Measurements from ENCODE around the gene TNS3. TPM values are rescaled to one million over a fixed set of nuclear protein-coding genes. Genes with fewer than 3 reads are reported as not detected.

Gene TNS3
- total and polyA plus RNA-seq, 4 experiments from 2014 or later = 0.11 to 3.2 (median 1.3) TPM; not detected in 1

DNA sequence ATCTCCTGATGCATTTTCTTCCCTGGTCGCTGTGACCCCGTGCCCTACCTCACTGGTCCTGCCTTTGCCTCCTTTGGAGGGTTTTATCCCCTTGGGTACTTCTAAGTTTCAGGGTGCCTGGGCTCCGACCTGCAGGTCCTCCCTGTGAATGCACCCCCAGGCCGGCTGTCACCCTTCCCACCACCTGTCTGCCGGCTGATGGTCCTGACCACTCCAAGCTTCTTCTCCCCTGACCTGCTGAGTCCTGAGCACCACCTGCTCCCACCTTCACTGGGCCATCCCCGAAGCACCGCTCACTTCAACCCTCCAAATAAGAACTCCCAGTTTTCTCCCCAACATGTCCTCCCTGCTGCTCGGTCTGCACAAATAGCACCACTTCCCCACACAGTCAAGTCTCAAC is 33.4 kb downstream of the TNS3 start:
- H3K4me1 ChIP-seq (ENCODE audit: insufficient read depth, low read length) = no peaks in the 10 kb centered on the region
- no peak overlapping the region for H3K27ac Mint-ChIP-seq
- H3K36me3 ChIP-seq (ENCODE audit: insufficient read depth, low read length) = no peaks in the 10 kb centered on the region
- H3K27me3 ChIP-seq (ENCODE audit: insufficient read depth, low read length) = no peaks in the 10 kb centered on the region
- no peaks in the 10 kb centered on the region for H3K36me3 Mint-ChIP-seq
- H3K4me1 Mint-ChIP-seq = no peaks in the 10 kb centered on the region
- no peak overlapping the region for H3K4me3 Mint-ChIP-seq
- DNase-seq = no peak
- ChIA-PET POLR2A (ENCODE audit: partially characterized antibody) (no interaction called here), CTCF (ENCODE audit: partially characterized antibody) (no interaction called here)
- no peaks in the 10 kb centered on the region for H3K27me3 Mint-ChIP-seq
- no peaks in the 10 kb centered on the region for H3K9me3 ChIP-seq (ENCODE audit: control insufficient read depth in 1 of 2, low read length in 2 of 2)
- H3K9me3 Mint-ChIP-seq = peaks cover 0 to 2% (median 0%) of the 10 kb centered on the region in 8 donors
- H3K27ac ChIP-seq (ENCODE audit: low read depth, low read length) = no peak overlapping the region
- intact Hi-C loops (cut with micrococcal nuclease) = no loop called here
- no peak overlapping the region for H3K4me3 ChIP-seq (ENCODE audit: low read length in 2 of 2)

DNA sequence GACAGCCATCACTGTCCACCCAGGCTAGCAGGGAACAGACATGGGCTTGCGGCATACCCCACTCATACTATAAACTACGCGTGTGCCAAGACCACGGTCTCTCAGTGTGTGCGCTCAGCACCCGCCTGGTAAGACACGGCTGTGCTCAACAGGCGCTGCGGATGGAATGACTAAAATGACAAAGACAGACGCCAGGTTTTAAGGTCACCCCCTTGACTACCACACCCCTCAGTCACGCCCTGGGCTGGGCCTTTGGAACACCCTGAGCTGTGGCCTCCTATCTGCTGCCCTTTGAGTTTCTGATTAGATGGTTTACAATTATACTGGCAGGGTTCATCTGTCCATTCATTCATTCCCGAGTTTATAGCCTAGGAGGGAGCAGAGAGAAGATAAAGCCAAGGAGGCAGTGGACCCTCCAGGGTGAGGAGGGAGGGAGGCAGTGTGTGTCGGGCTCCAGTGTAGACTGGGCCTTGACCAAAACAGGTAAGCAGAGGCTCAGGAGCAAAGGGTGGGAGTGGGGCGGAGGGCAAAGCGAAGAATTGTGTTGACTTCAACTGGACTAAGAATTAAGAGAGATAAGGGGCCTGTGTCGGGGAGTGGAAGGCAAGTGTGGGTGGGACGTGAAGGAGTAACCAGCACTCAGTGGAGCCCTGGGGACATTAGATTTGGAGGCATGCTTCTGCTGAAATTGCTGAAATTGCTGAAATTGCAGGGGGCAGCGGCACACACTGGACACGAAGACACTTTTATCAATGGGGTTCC is 35.0 kb downstream of the TNS3 start:
- POLR2A ChIA-PET (ENCODE audit: partially characterized antibody) = no interaction called here
- no peak overlapping the region for H3K4me3 Mint-ChIP-seq
- H3K9me3 Mint-ChIP-seq = peaks cover 0 to 4% (median 0%) of the 10 kb centered on the region in 8 donors
- no peaks in the 10 kb centered on the region for H3K4me1 Mint-ChIP-seq
- H3K27ac Mint-ChIP-seq = no peak overlapping the region
- no peaks in the 10 kb centered on the region for H3K27me3 Mint-ChIP-seq
- H3K9me3 ChIP-seq (ENCODE audit: control insufficient read depth in 1 of 2, low read length in 2 of 2) = no peaks in the 10 kb centered on the region
- no peak overlapping the region for H3K4me3 ChIP-seq (ENCODE audit: low read length in 2 of 2)
- H3K27ac ChIP-seq (ENCODE audit: low read depth, low read length) = no peak overlapping the region
- CTCF ChIA-PET (ENCODE audit: partially characterized antibody) = interaction anchor here (0.6 kb wide), 1 partner anchor 1363 kb away, joined by 3 read pairs; no protein-coding TSS in a partner anchor
- H3K36me3 Mint-ChIP-seq = no peaks in the 10 kb centered on the region
- H3K4me1 ChIP-seq (ENCODE audit: insufficient read depth, low read length) = no peaks in the 10 kb centered on the region
- no peaks in the 10 kb centered on the region for H3K36me3 ChIP-seq (ENCODE audit: insufficient read depth, low read length)
- H3K27me3 ChIP-seq (ENCODE audit: insufficient read depth, low read length) = no peaks in the 10 kb centered on the region
- intact Hi-C loops (cut with micrococcal nuclease) = no loop called here
- no peak for DNase-seq

DNA sequence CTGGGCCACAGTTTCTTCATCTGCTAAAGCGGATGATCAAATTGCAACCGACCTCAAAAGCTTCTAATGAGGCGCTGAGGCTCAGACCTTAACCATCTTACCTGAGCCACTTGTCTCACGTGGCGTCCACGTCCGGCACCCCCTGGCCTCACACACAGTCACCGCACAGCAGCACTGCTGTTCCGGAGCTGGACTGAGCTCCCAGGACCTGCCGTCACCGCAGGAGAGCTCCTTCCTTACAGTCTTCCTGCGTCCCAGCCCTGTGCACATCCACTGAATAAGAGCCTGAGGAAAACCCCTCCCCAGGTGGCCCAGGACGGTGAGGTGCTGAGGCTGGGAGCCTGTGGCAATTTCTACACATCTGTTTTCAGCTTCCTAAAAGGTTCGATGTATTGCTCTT is 35.7 kb downstream of the TNS3 start:
- Histone ChIP-seq H3K36me3 (ENCODE audit: insufficient read depth, low read length) (no peaks in the 10 kb centered on the region), H3K9me3 (ENCODE audit: control insufficient read depth in 1 of 2, low read length in 2 of 2) (no peaks in the 10 kb centered on the region), H3K27me3 (ENCODE audit: insufficient read depth, low read length) (no peaks in the 10 kb centered on the region), H3K4me1 (ENCODE audit: insufficient read depth, low read length) (no peaks in the 10 kb centered on the region), H3K4me3 (ENCODE audit: low read length in 2 of 2) (no peak overlapping the region), H3K27ac (ENCODE audit: low read depth, low read length) (no peak overlapping the region)
- no peak for DNase-seq
- no peak overlapping the region for H3K27ac Mint-ChIP-seq
- CTCF ChIA-PET (ENCODE audit: partially characterized antibody) = interaction anchor here (0.6 kb wide), 1 partner anchor 1363 kb away, joined by 3 read pairs; no protein-coding TSS in a partner anchor
- H3K4me1 Mint-ChIP-seq = no peaks in the 10 kb centered on the region
- no peak overlapping the region for H3K4me3 Mint-ChIP-seq
- intact Hi-C loops (cut with micrococcal nuclease) = no loop called here
- no peaks in the 10 kb centered on the region for H3K27me3 Mint-ChIP-seq
- POLR2A ChIA-PET (ENCODE audit: partially characterized antibody) = no interaction called here
- no peaks in the 10 kb centered on the region for H3K36me3 Mint-ChIP-seq
- H3K9me3 Mint-ChIP-seq = peaks cover 0 to 4% (median 0%) of the 10 kb centered on the region in 8 donors

- Histone ChIP-seq H3K27ac (ENCODE audit: low read depth, low read length) (no peak overlapping the region), H3K36me3 (ENCODE audit: insufficient read depth, low read length) (no peaks in the 10 kb centered on the region), H3K9me3 (ENCODE audit: control insufficient read depth in 1 of 2, low read length in 2 of 2) (no peaks in the 10 kb centered on the region), H3K4me3 (ENCODE audit: low read length in 2 of 2) (no peak overlapping the region), H3K4me1 (ENCODE audit: insufficient read depth, low read length) (no peaks in the 10 kb centered on the region), H3K27me3 (ENCODE audit: insufficient read depth, low read length) (no peaks in the 10 kb centered on the region)
- ChIA-PET POLR2A (ENCODE audit: partially characterized antibody) (no interaction called here), CTCF (ENCODE audit: partially characterized antibody) (no interaction called here)
- Mint-ChIP-seq H3K9me3 (peaks cover 0 to 4% (median 0%) of the 10 kb centered on the region in 8 donors), H3K4me1 (no peaks in the 10 kb centered on the region), H3K36me3 (no peaks in the 10 kb centered on the region), H3K27ac (no peak overlapping the region), H3K4me3 (no peak overlapping the region), H3K27me3 (no peaks in the 10 kb centered on the region)
- intact Hi-C loops (cut with micrococcal nuclease) = no loop called here
- no peak for DNase-seq
These were observed 37.5 kb downstream of the TNS3 start for GRCh38 chr7:47544416-47544815.

DNA sequence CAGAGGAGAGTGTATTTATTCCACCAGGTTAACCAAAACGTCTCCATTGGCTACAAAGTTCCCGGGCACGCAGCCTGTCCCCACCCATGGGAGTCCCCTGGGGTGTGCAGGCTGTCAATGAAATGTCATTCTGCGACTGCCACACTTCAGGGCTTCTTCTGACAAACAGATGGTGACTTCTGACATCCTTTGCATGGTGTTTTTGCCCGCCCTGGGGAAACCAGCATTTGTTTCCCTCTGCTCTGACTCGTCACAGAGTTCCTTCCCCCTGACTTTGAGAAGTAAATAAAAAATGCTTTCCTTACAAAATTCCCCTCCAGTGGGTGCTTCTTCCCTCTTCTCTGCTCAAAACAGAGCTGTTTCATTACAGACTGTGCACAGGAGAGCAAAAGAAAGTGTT is 38.2 kb downstream of the TNS3 start:
- no peaks in the 10 kb centered on the region for H3K27me3 Mint-ChIP-seq
- intact Hi-C loops (cut with micrococcal nuclease) = no loop called here
- no peak overlapping the region for H3K27ac Mint-ChIP-seq
- Histone ChIP-seq H3K36me3 (ENCODE audit: insufficient read depth, low read length) (no peaks in the 10 kb centered on the region), H3K9me3 (ENCODE audit: control insufficient read depth in 1 of 2, low read length in 2 of 2) (no peaks in the 10 kb centered on the region), H3K4me3 (ENCODE audit: low read length in 2 of 2) (no peak overlapping the region), H3K27ac (ENCODE audit: low read depth, low read length) (no peak overlapping the region), H3K4me1 (ENCODE audit: insufficient read depth, low read length) (no peaks in the 10 kb centered on the region), H3K27me3 (ENCODE audit: insufficient read depth, low read length) (no peaks in the 10 kb centered on the region)
- ChIA-PET POLR2A (ENCODE audit: partially characterized antibody) (no interaction called here), CTCF (ENCODE audit: partially characterized antibody) (no interaction called here)
- H3K4me1 Mint-ChIP-seq = no peaks in the 10 kb centered on the region
- no peaks in the 10 kb centered on the region for H3K36me3 Mint-ChIP-seq
- no peak overlapping the region for H3K4me3 Mint-ChIP-seq
- DNase-seq = no peak
- peaks cover 0 to 4% (median 0%) of the 10 kb centered on the region in 8 donors for H3K9me3 Mint-ChIP-seq

- Mint-ChIP-seq H3K36me3 (no peaks in the 10 kb centered on the region), H3K4me3 (no peak overlapping the region), H3K9me3 (peaks cover 0 to 4% (median 0%) of the 10 kb centered on the region in 8 donors), H3K4me1 (no peaks in the 10 kb centered on the region), H3K27me3 (no peaks in the 10 kb centered on the region), H3K27ac (no peak overlapping the region)
- no peak for DNase-seq
- Histone ChIP-seq H3K9me3 (ENCODE audit: control insufficient read depth in 1 of 2, low read length in 2 of 2) (no peaks in the 10 kb centered on the region), H3K27ac (ENCODE audit: low read depth, low read length) (no peak overlapping the region), H3K27me3 (ENCODE audit: insufficient read depth, low read length) (no peaks in the 10 kb centered on the region), H3K4me1 (ENCODE audit: insufficient read depth, low read length) (no peaks in the 10 kb centered on the region), H3K36me3 (ENCODE audit: insufficient read depth, low read length) (no peaks in the 10 kb centered on the region), H3K4me3 (ENCODE audit: low read length in 2 of 2) (no peak overlapping the region)
- ChIA-PET CTCF (ENCODE audit: partially characterized antibody) (no interaction called here), POLR2A (ENCODE audit: partially characterized antibody) (no interaction called here)
- intact Hi-C loops (cut with micrococcal nuclease) = no loop called here
These were observed 38.9 kb downstream of the TNS3 start for GRCh38 chr7:47543056-47543455.

DNA sequence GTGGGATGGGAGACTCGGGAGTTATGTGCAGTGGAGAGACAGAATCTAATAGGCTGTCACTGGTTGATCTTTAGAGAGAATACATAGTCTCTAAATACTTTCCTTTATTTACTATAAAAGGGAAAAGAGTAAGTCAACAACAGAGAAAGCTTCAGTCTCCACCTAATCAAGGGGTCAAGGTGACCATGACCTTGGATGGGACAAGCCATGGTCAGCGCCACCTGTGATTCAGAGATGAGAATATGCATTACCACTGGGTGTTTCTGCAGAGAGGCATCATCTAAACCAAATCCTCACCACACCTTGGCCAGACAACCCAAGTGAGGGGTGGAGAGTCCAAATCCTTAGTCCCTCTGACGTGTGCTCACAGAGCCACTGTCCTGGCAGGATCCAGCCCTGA is 39.9 kb downstream of the TNS3 start:
- POLR2A ChIA-PET (ENCODE audit: partially characterized antibody) = no interaction called here
- no peaks in the 10 kb centered on the region for H3K36me3 Mint-ChIP-seq
- CTCF ChIA-PET (ENCODE audit: partially characterized antibody) = no interaction called here
- H3K27ac Mint-ChIP-seq = no peak overlapping the region
- H3K27me3 ChIP-seq (ENCODE audit: insufficient read depth, low read length) = no peaks in the 10 kb centered on the region
- peaks cover 0 to 3% of the 10 kb centered on the region in 2 donors for H3K27me3 Mint-ChIP-seq
- intact Hi-C loops (cut with micrococcal nuclease) = no loop called here
- H3K4me1 ChIP-seq (ENCODE audit: insufficient read depth, low read length) = no peaks in the 10 kb centered on the region
- H3K4me3 Mint-ChIP-seq = no peak overlapping the region
- H3K9me3 ChIP-seq (ENCODE audit: control insufficient read depth in 1 of 2, low read length in 2 of 2) = no peaks in the 10 kb centered on the region
- H3K36me3 ChIP-seq (ENCODE audit: insufficient read depth, low read length) = no peaks in the 10 kb centered on the region
- H3K4me1 Mint-ChIP-seq = no peaks in the 10 kb centered on the region
- H3K27ac ChIP-seq (ENCODE audit: low read depth, low read length) = no peak overlapping the region
- peaks cover 0 to 4% (median 0%) of the 10 kb centered on the region in 8 donors for H3K9me3 Mint-ChIP-seq
- no peak overlapping the region for H3K4me3 ChIP-seq (ENCODE audit: low read length in 2 of 2)
- no peak for DNase-seq

All from CD4-positive, alpha-beta memory T cell (primary cell).